Muscle of leg (tissue), 11 donors: ENCODE measurements around the gene CRADD. TPM values are rescaled to one million over a fixed set of nuclear protein-coding genes. Genes with fewer than 3 reads are reported as not detected.

Source experiments
- DNase-seq: peaks from one replicate; pipeline ENCODE4 v3.0.0; 2013
- H3K27ac ChIP-seq: one replicate; pipeline ENCODE4 v1.5.1; 2013; ENCODE audit warnings: mild to moderate bottlenecking, low read length, control low read depth
- H3K27me3 ChIP-seq: one replicate; pipeline ENCODE4 v1.6.1; 2013; ENCODE audit warnings: low read length; ENCODE audit not compliant: control insufficient read depth, insufficient read depth
- H3K36me3 ChIP-seq: one replicate; pipeline ENCODE4 v1.6.1; 2013; ENCODE audit warnings: low read length; ENCODE audit not compliant: control insufficient read depth, insufficient read depth
- H3K4me1 ChIP-seq: one replicate; pipeline ENCODE4 v1.6.1; 2013; ENCODE audit warnings: low read length; ENCODE audit not compliant: control insufficient read depth, insufficient read depth
- H3K4me3 ChIP-seq: one replicate; pipeline ENCODE4 v1.5.1; 2013; ENCODE audit warnings: low read length, control low read depth
- H3K9me3 ChIP-seq: replicated peaks from 2 replicates; pipeline ENCODE4 v1.6.1; 2013; ENCODE audit warnings: low read depth, low read length; ENCODE audit not compliant: control insufficient read depth
- WGBS: methylation state at CpG from one replicate; pipeline ENCODE4 v1.1.5; 2013; ENCODE audit warnings: missing lambda C conversion rate; ENCODE audit not compliant: insufficient coverage; 5-methylcytosine and 5-hydroxymethylcytosine counted together
- polyA plus RNA-seq, 8 donors: library from polyadenylated mRNA; unstranded; fragments of 120-200 nt; gene quantifications; one replicate each; pipeline versions ENCODE4 v1.2.1 to v1.2.3, GENCODE V29; 2013; ENCODE audit warnings: inconsistent platforms in 1 of 8, low replicate concordance in 1 of 8; ENCODE audit not compliant: insufficient read length in 8 of 8, insufficient read depth in 1 of 8
- total RNA-seq: library from RNA; stranded (reverse); fragments of 120-200 nt; gene quantifications from one replicate; pipeline ENCODE4 v1.2.4, GENCODE V29; 2013

CRADD gene
- total and polyA plus RNA-seq, 9 donors: 9.1 to 15.2 (median 12.9) TPM

GRCh38 chr12:93762059-93762719 is 85.0 kb downstream of the CRADD start:
- WGBS: 56% methylated on average over 2 of the region's 3 CpGs
- no peaks in the 10 kb centered on the region for H3K9me3 ChIP-seq
- H3K4me3 ChIP-seq: no peak overlapping the region
- no peaks in the 10 kb centered on the region for H3K36me3 ChIP-seq
- H3K4me1 ChIP-seq: peaks cover 14% of the 10 kb centered on the region
- H3K27ac ChIP-seq: no peak overlapping the region
- no peaks in the 10 kb centered on the region for H3K27me3 ChIP-seq
- DNase-seq: no peak

DNA sequence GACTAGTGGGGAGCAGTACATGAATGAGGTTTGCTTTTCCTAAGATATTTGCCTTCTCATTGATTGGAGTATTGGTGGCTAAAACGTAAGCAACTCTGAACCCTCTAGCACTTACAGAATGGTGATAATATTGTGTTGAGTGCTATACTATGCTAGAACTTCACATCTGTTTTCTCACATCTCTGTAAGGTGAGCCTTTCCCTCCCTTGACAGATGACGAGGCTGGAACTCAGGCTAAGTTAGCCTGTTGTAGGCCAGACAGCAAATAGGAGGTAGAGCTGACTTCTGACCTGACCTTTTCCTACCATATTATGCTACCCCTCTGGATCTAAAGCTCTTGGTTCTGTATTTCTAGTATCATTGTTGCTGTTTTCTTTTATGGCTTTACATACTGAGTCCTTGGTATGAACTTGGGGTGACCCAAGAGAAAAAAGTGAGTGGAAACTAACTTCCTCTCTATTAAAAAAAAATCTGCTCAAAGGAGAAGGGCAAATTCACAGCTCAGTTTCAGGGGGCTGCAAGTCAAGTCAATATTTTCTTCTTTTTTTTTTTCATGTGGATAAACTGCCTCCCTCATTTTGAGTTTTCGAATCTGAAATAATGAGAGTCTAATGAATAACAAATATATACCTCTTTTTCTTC is 85.9 kb downstream of the CRADD start:
- Histone ChIP-seq H3K36me3 (no peaks in the 10 kb centered on the region), H3K4me1 (peaks cover 14% of the 10 kb centered on the region), H3K27me3 (no peaks in the 10 kb centered on the region), H3K9me3 (no peaks in the 10 kb centered on the region), H3K27ac (no peak overlapping the region), H3K4me3 (no peak overlapping the region)
- DNase-seq: no peak
- no CpG with 5 or more reads among the region's 3 CpGs for WGBS

- no peak overlapping the region for H3K27ac ChIP-seq
- no peak for DNase-seq
- H3K27me3 ChIP-seq: no peaks in the 10 kb centered on the region
- H3K9me3 ChIP-seq: no peaks in the 10 kb centered on the region
- H3K36me3 ChIP-seq: no peaks in the 10 kb centered on the region
- H3K4me1 ChIP-seq: peaks cover 14% of the 10 kb centered on the region
- WGBS: no CpG with 5 or more reads among the region's 3 CpGs
- H3K4me3 ChIP-seq: no peak overlapping the region
These were observed 86.6 kb downstream of the CRADD start for GRCh38 chr12:93763746-93764147.

- WGBS: no CpG with 5 or more reads among the region's 2 CpGs
- Histone ChIP-seq H3K4me3 (no peak overlapping the region), H3K27me3 (no peaks in the 10 kb centered on the region), H3K4me1 (peaks cover 13% of the 10 kb centered on the region), H3K36me3 (no peaks in the 10 kb centered on the region), H3K9me3 (no peaks in the 10 kb centered on the region), H3K27ac (no peak overlapping the region)
- DNase-seq: no peak
These were observed 89.2 kb downstream of the CRADD start for GRCh38 chr12:93766371-93766770.

- DNase-seq: peak; percentile 92
These were observed 89.8 kb downstream of the CRADD start for GRCh38 chr12:93766796-93767523.

DNA sequence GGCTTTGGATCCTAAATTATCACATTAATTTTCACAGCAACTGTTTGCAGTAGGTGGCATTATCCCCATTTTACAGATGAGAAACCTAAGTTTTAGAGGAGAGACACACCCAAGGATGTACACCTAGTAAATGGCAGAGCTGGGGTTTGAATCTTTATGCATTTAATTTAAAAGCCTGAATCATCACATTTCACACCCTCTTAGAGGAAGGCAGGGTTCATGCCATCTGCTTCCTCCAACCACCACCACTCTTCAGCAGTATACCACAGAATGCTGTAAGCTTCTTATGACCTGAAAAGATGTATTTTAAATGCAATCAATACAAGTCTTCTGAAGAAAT is 90.3 kb downstream of the CRADD start:
- Histone ChIP-seq H3K4me1 (peaks cover 4% of the 10 kb centered on the region), H3K27me3 (no peaks in the 10 kb centered on the region), H3K36me3 (no peaks in the 10 kb centered on the region), H3K27ac (no peak overlapping the region), H3K4me3 (no peak overlapping the region), H3K9me3 (no peaks in the 10 kb centered on the region)
- no peak for DNase-seq

More at GRCh38 chr12:93766796-93767523, 89.8 kb downstream of the CRADD start:
- Histone ChIP-seq H3K36me3 (no peaks in the 10 kb centered on the region), H3K4me3 (no peak overlapping the region), H3K4me1 (peaks cover 9% of the 10 kb centered on the region), H3K27ac (no peak overlapping the region), H3K9me3 (no peaks in the 10 kb centered on the region), H3K27me3 (no peaks in the 10 kb centered on the region)
- WGBS: 33% methylated on average over 1 of the region's 6 CpGs

DNA sequence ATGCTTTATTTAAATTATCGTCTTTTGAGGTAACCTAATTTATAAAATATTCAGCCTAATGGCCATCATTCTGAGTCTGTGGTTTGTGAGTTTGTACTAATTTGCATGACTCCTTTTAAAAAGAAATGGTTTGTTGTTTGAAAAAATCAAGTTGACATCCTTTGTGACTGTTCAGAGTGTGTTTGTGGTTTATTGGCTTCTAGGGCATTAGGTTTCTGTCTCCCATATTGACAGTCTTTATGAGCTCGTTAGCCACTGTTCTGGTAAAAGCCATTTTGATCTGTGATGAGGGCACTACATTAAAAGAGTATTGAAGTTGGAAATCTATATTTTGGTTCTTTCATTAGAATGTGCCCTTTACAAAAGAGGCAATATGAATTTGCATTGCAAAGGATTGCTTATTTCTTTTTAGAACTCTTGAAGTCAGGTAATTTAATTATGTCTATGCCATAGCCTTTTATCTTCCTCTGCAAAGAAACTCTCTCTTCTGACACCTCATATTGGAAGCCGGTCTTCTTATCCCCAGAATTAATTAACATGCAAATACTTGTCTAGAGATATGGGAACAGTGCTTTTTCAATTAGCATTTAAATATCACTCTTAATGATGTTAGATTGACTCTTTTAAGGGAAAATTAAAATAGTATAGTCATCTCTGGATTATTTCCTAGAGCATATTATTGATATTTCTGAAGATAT is 95.0 kb downstream of the CRADD start:
- H3K9me3 ChIP-seq: no peaks in the 10 kb centered on the region
- no peak overlapping the region for H3K4me3 ChIP-seq
- H3K36me3 ChIP-seq: no peaks in the 10 kb centered on the region
- H3K27ac ChIP-seq: no peak overlapping the region
- WGBS: 80% methylated on average over 1 of the region's 3 CpGs
- H3K27me3 ChIP-seq: no peaks in the 10 kb centered on the region
- no peak for DNase-seq
- H3K4me1 ChIP-seq: peaks cover 5% of the 10 kb centered on the region

GRCh38 chr12:93773122-93773871 is 96.1 kb downstream of the CRADD start:
- no peak for DNase-seq
- Histone ChIP-seq H3K9me3 (no peaks in the 10 kb centered on the region), H3K4me1 (peaks cover 11% of the 10 kb centered on the region), H3K27me3 (no peaks in the 10 kb centered on the region), H3K4me3 (no peak overlapping the region), H3K36me3 (no peaks in the 10 kb centered on the region), H3K27ac (no peak overlapping the region)
- 100% methylated on average over 2 of the region's 5 CpGs for WGBS

DNA sequence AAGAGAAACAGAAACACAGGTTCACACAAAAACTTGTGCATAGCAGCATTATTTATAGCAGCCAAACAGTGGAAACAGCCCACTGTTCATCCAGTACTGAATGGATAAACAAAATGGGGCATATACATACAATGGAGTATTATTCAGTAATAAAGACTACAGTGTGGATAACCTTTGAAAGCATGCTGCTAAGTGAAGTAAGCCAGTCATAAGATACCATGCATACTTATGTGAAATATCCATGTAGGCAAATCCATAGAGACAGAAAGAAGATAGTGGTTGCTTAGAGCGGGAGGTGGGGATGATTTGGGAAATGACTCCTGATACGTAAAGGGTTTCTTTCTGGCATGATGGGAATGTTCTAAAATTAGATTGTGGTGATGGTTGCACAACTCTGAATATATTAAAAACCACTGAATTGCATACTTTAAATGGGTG is 99.4 kb downstream of the CRADD start:
- Histone ChIP-seq H3K4me1 (peaks cover 11% of the 10 kb centered on the region), H3K27me3 (no peaks in the 10 kb centered on the region), H3K4me3 (no peak overlapping the region), H3K9me3 (no peaks in the 10 kb centered on the region), H3K36me3 (no peaks in the 10 kb centered on the region), H3K27ac (no peak overlapping the region)
- WGBS: no CpG with 5 or more reads among the region's 2 CpGs
- DNase-seq: no peak
